ENCODE results near the gene HEMK1.
A peak's percentile ranks its signal among the peaks of the same experiment; 100 is the strongest.

Gene HEMK1

GRCh38 chr3:50611464-50612233, 42.3 kb downstream of the HEMK1 start, which contains the start of gene CISH:
TSS of gene CISH (minus strand) at chr3:50611774. CDS start at chr3:50611650, 124 bp downstream.
- DNase-seq (ENCODE audit: extremely low read depth in 1 of 2, low read depth in 1 of 2), result peak; percentile 98

- DNase-seq (ENCODE audit: extremely low read depth in 1 of 2, low read depth in 1 of 2), result no peak
Measured at GRCh38 chr3:50612234-50612882, 43.0 kb downstream of the HEMK1 start.

- DNase-seq (ENCODE audit: extremely low read depth in 1 of 2, low read depth in 1 of 2), result no peak
Measured at GRCh38 chr3:50612970-50613846, 43.9 kb downstream of the HEMK1 start.

- DNase-seq (ENCODE audit: extremely low read depth in 1 of 2, low read depth in 1 of 2), result no peak
Measured at GRCh38 chr3:50615190-50615589, 45.9 kb downstream of the HEMK1 start.

- DNase-seq (ENCODE audit: extremely low read depth in 1 of 2, low read depth in 1 of 2), result peak in 1 of 2 donors; percentile 78
Measured at GRCh38 chr3:50616003-50616769, 46.9 kb downstream of the HEMK1 start.

- DNase-seq (ENCODE audit: extremely low read depth in 1 of 2, low read depth in 1 of 2), result peak; percentile 91 to 93
Measured at GRCh38 chr3:50616770-50617095, 47.4 kb downstream of the HEMK1 start.

GRCh38 chr3:50617096-50617791, 47.9 kb downstream of the HEMK1 start, which contains the start of gene MAPKAPK3:
TSS of gene MAPKAPK3 (plus strand) at chr3:50617151. CDS start at chr3:50617566, 415 bp downstream.
- no peak for DNase-seq (ENCODE audit: extremely low read depth in 1 of 2, low read depth in 1 of 2)

- DNase-seq (ENCODE audit: extremely low read depth in 1 of 2, low read depth in 1 of 2), result no peak
Measured at GRCh38 chr3:50617911-50618481, 48.7 kb downstream of the HEMK1 start.

GRCh38 chr3:50620420-50620819, 51.1 kb downstream of the HEMK1 start:
- DNase-seq (ENCODE audit: extremely low read depth in 1 of 2, low read depth in 1 of 2), result no peak

GRCh38 chr3:50620820-50621219, 51.5 kb downstream of the HEMK1 start:
- no peak for DNase-seq (ENCODE audit: extremely low read depth in 1 of 2, low read depth in 1 of 2)

- DNase-seq (ENCODE audit: extremely low read depth in 1 of 2, low read depth in 1 of 2), result no peak
Measured at GRCh38 chr3:50622881-50623280, 53.6 kb downstream of the HEMK1 start.

- peak in 1 of 2 donors; percentile 71 for DNase-seq (ENCODE audit: extremely low read depth in 1 of 2, low read depth in 1 of 2)
Measured at GRCh38 chr3:50623840-50624474, 54.6 kb downstream of the HEMK1 start.

- DNase-seq (ENCODE audit: extremely low read depth in 1 of 2, low read depth in 1 of 2), result no peak
Measured at GRCh38 chr3:50624634-50625033, 55.3 kb downstream of the HEMK1 start.

GRCh38 chr3:50625231-50626182, 56.2 kb downstream of the HEMK1 start:
- DNase-seq (ENCODE audit: extremely low read depth in 1 of 2, low read depth in 1 of 2), result no peak

GRCh38 chr3:50626401-50626800, 57.1 kb downstream of the HEMK1 start:
- DNase-seq (ENCODE audit: extremely low read depth in 1 of 2, low read depth in 1 of 2), result no peak

- no peak for DNase-seq (ENCODE audit: extremely low read depth in 1 of 2, low read depth in 1 of 2)
Measured at GRCh38 chr3:50627407-50628051, 58.2 kb downstream of the HEMK1 start.

GRCh38 chr3:50628601-50629000, 59.3 kb downstream of the HEMK1 start:
- DNase-seq (ENCODE audit: extremely low read depth in 1 of 2, low read depth in 1 of 2), result no peak

- no peak for DNase-seq (ENCODE audit: extremely low read depth in 1 of 2, low read depth in 1 of 2)
Measured at GRCh38 chr3:50630394-50630793, 61.1 kb downstream of the HEMK1 start.

Data from stimulated activated CD8-positive, alpha-beta memory T cell treated with anti-CD3 and anti-CD28 coated beads, Interleukin-7, amount 100 ng/mL, for 48 hours (primary cell).